Thyroid gland (tissue), 4 donors: ENCODE measurements around the gene PDE1C.

ENCODE experiments used
- CTCF ChIP-seq, 6 experiments: fragments of 200-600 bp in 3 of 6; fragments of 450-650 bp in 3 of 6; sonication (generic) in 3 of 6; IDR thresholded peaks; one replicate each; pipeline ENCODE4 v1.5.1; 2016 to 2019; ENCODE audit warnings: antibody characterized with exemption in 6 of 6, mild to moderate bottlenecking in 2 of 6, inconsistent platforms in 1 of 6, moderate library complexity in 1 of 6
- POLR2A ChIP-seq, 2 donors: fragments of 450-650 bp; IDR thresholded peaks; one replicate each; pipeline ENCODE4 v1.6.1; 2017; ENCODE audit warnings: antibody characterized with exemption in 2 of 2, mild to moderate bottlenecking in 2 of 2, moderate library complexity in 1 of 2

GRCh38 chr7:31981874-31982390 is 88.3 kb downstream of the PDE1C start:
- TF ChIP-seq CTCF (IDR thresholded peaks at IDR 0.05) (no peak), POLR2A (IDR thresholded peaks at IDR 0.05) (no peak)
